HepG2 (cell line): ENCODE measurements around the gene VCPKMT.

ENCODE experiments used
- CTCF ChIP-seq: sonication (generic); formaldehyde crosslinking; IDR thresholded peaks from 2 replicates; pipeline ENCODE4 v1.5.0; 2020; ENCODE audit warnings: mild to moderate bottlenecking, missing genetic modification reagents, moderate library complexity
- JUND ChIP-seq: sonication (generic); formaldehyde crosslinking; IDR thresholded peaks from 2 replicates; pipeline ENCODE4 v1.8.0; 2022; ENCODE audit warnings: mild to moderate bottlenecking, missing genetic modification reagents
- NFE2L2 ChIP-seq: fragments of 150-350 bp; IDR thresholded peaks from 2 replicates; pipeline ENCODE4 v1.6.1; 2014; ENCODE audit warnings: low read length
- POLR2A ChIP-seq, 2 experiments: IDR thresholded peaks; 2 replicates each; pipeline ENCODE4 v1.6.1; 2011; ENCODE audit warnings: low read depth in 2 of 2, low read length in 2 of 2, mild to moderate bottlenecking in 1 of 2, moderate library complexity in 1 of 2; ENCODE audit not compliant: insufficient read depth in 1 of 2
- RFXAP ChIP-seq: sonication (generic); formaldehyde crosslinking; IDR thresholded peaks from 2 replicates; pipeline ENCODE4 v1.4.0; 2020; ENCODE audit warnings: missing genetic modification reagents, borderline replicate concordance
- SNAPC2 ChIP-seq: sonication (generic); formaldehyde crosslinking; IDR thresholded peaks from 2 replicates; pipeline ENCODE4 v1.8.1; 2022; ENCODE audit warnings: mild to moderate bottlenecking, missing genetic modification reagents
- YY1 ChIP-seq: IDR thresholded peaks from 2 replicates; pipeline ENCODE4 v1.6.1; 2011; ENCODE audit warnings: low read length, low read depth, moderate library complexity, mild to moderate bottlenecking; ENCODE audit not compliant: insufficient read depth, insufficient replicate concordance
- ZNF282 ChIP-seq: fragments of 450-650 bp; IDR thresholded peaks from 2 replicates; pipeline ENCODE4 v1.6.1; 2018; ENCODE audit not compliant: partially characterized antibody
- ZNF335 ChIP-seq: sonication (generic); formaldehyde crosslinking; IDR thresholded peaks from 2 replicates; pipeline ENCODE4 v1.4.0; 2020; ENCODE audit warnings: missing genetic modification reagents

- TF ChIP-seq ZNF335 (CRISPR knock-in tag) (no peak), CTCF (CRISPR knock-in tag) (no peak), RFXAP (CRISPR knock-in tag) (no peak), SNAPC2 (CRISPR knock-in tag) (no peak), NFE2L2 (no peak), POLR2A (IDR thresholded peaks at IDR 0.05; ENCODE audit: insufficient read depth in 1 of 2, low read depth in 2 of 2, low read length in 2 of 2) (no peak), YY1 (no peak), JUND (no peak), ZNF282 (no peak)
These were observed 34.0 kb downstream of the VCPKMT start for GRCh38 chr14:50082308-50082742.
